ENCODE results near the gene NANOGP8. TPM values are rescaled to one million over a fixed set of nuclear protein-coding genes. Genes with fewer than 3 reads are reported as not detected.

Gene NANOGP8
- total RNA-seq, 4 donors from 2014 or later = 0.63 to 3.3 (median 0.71) TPM; not detected in 1

DNA sequence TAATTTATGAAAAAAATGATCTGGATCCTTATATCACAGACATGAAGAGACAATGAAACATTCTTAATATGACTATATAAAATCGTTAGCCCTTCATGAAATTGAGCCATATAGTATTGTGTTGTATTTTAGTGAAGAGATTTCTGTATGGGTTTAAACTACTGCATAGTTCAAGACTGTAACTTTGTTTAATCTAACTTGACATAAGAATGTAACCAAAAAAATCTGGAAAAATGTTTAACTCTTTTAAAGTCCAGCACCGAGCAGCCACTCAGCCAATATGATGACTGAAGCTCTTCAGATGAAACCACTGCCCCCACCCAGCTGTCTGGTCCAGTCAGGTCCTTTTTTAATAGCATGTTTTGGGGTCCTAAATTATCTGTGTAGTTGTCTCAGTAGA is 4.9 kb downstream of the NANOGP8 start:
- Histone ChIP-seq H3K36me3 (no peaks in the 10 kb centered on the region), H3K27me3 (no peaks in the 10 kb centered on the region), H3K4me3 (peak overlapping the region in 2 of 4 donors; percentile 16 to 23), H3K9me3 (no peaks in the 10 kb centered on the region), H3K4me1 (peaks cover 0 to 23% (median 21%) of the 10 kb centered on the region in 4 donors), H3K27ac (replicated peaks in 1 of 4) (peak overlapping the region in 1 of 4 donors; percentile 33)
- intact Hi-C loops (cut with DNase I) = no loop called here
- no peak for DNase-seq (ENCODE audit: extremely low spot score)
- WGBS = 29% methylated on average over 2 of the region's 2 CpGs
- no peak for TF ChIP-seq POLR2AphosphoS5 (IDR thresholded peaks at IDR 0.05)
- no peak for TF ChIP-seq EP300 (IDR thresholded peaks at IDR 0.05)
- no peak for TF ChIP-seq POLR2A (IDR thresholded peaks at IDR 0.05; ENCODE audit: low read depth)
- TF ChIP-seq CTCF (IDR thresholded peaks at IDR 0.05) = no peak

DNA sequence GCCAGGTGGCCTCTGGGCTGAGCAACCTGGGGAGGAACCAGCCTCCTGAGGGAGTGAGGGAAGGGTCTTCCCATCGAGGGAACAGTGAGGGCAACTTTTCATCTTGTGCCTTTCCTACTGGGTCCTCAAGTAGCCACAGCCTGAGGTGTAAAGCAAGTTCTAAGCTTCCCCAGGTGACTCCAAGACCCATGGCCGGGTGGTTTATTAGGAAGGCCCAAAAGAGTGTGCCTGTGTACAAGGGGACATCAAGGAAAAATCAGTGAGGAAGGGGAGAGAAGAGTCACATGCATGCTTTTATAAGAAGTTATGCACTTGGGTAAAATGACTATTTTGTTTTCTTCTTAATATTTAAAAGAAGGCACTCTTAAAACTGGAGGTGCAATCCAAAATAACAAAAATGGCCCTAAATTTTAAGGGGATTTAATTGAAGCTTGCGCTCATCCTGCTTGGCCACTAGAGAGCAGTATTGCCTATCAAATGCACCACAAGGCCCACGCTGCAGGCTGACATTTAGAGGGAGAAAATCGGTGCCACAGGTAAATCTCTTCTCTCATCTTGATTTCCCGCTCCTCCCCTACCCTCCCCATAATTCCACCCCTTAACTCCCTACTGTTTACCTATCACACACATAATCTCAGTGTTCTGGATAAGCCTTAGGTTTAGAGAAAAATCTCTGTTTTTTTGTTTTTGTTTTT is 6.7 kb downstream of the NANOGP8 start:
- no peaks in the 10 kb centered on the region for H3K9me3 ChIP-seq
- no peak overlapping the region for H3K4me3 ChIP-seq
- H3K27me3 ChIP-seq = no peaks in the 10 kb centered on the region
- 25% methylated on average over 6 of the region's 6 CpGs for WGBS
- no peak for DNase-seq (ENCODE audit: extremely low spot score)
- TF ChIP-seq POLR2AphosphoS5 (IDR thresholded peaks at IDR 0.05) = no peak
- TF ChIP-seq CTCF (IDR thresholded peaks at IDR 0.05) = peak; percentile 82 to 85 (median 84)
- TF ChIP-seq EP300 (IDR thresholded peaks at IDR 0.05) = no peak
- intact Hi-C loops (cut with DNase I) = loop anchor here (5.0 kb wide), 1 partner anchor 209 kb away; no protein-coding TSS in a partner anchor
- H3K27ac ChIP-seq (replicated peaks in 1 of 4) = no peak overlapping the region
- no peaks in the 10 kb centered on the region for H3K36me3 ChIP-seq
- H3K4me1 ChIP-seq = peaks cover 0 to 23% (median 21%) of the 10 kb centered on the region in 4 donors

DNA sequence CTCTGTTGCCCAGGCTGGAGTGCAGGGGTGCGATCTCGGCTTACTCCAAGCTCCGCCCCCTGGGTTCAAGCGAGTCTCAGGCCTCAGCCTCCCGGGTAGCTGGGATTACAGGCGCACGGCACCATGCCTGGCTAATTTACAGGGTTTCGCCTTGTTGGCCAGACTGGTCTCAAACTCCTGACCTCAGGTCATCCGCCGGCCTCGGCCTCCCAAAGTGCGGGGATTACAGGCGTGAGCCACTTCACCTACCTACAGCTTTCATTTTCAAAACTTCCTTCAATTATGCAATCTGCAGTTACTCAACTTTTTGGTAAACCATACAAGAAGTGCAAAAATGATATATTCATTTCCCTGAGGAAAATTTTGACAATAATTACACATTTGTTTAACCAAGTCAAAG is 14.0 kb downstream of the NANOGP8 start:
- 93% methylated on average over 13 of the region's 13 CpGs for WGBS
- intact Hi-C loops (cut with DNase I) = no loop called here
- TF ChIP-seq CTCF (IDR thresholded peaks at IDR 0.05) (no peak), POLR2A (IDR thresholded peaks at IDR 0.05; ENCODE audit: low read depth) (no peak), EP300 (IDR thresholded peaks at IDR 0.05) (no peak), POLR2AphosphoS5 (IDR thresholded peaks at IDR 0.05) (no peak)
- H3K36me3 ChIP-seq = no peaks in the 10 kb centered on the region
- no peak for DNase-seq (ENCODE audit: extremely low spot score)
- peaks cover 0 to 13% (median 0%) of the 10 kb centered on the region in 4 donors for H3K4me1 ChIP-seq
- no peaks in the 10 kb centered on the region for H3K9me3 ChIP-seq
- H3K27ac ChIP-seq (replicated peaks in 1 of 4) = no peak overlapping the region
- H3K27me3 ChIP-seq = no peaks in the 10 kb centered on the region
- H3K4me3 ChIP-seq = no peak overlapping the region

DNA sequence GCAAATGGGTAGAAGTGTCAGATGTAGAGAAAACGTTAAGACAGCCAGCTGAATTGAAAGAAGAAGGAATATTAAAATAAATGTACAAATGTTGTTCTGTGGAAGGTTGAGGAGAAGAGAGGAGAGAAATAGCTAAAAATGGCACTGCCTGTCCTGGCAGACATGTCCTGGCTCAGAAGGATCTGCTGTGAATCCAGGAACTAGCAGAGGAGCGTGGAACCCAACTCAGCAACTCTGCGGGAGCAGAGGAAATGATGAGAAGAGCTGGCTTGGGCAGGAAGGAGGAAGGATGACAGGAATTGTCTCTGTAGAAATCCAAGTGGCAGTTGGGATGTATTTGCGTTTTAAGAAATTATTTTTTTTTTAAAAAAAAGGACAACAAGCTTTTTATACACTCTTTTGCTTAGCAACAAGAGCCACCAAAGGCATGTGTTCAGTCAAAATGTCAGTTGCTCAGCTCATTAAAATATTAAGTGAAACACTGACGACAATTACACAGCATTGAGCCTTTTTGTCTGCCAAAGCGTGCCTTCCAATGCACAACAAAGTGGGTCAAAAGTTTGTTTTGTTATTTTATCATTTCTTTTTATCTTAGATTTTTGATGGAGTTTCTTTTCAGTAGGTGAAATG is 16.1 kb downstream of the NANOGP8 start:
- H3K27ac ChIP-seq (replicated peaks in 1 of 4) = no peak overlapping the region
- 68% methylated on average over 6 of the region's 6 CpGs for WGBS

More for the DNA sequence above, 16.1 kb downstream of the NANOGP8 start:
- DNase-seq (ENCODE audit: extremely low spot score) = no peak
- no peak overlapping the region for H3K4me3 ChIP-seq
- H3K36me3 ChIP-seq = no peaks in the 10 kb centered on the region
- TF ChIP-seq POLR2AphosphoS5 (IDR thresholded peaks at IDR 0.05) = no peak
- TF ChIP-seq POLR2A (IDR thresholded peaks at IDR 0.05; ENCODE audit: low read depth) = no peak
- TF ChIP-seq EP300 (IDR thresholded peaks at IDR 0.05) = no peak
- TF ChIP-seq CTCF (IDR thresholded peaks at IDR 0.05) = no peak
- peaks cover 0 to 13% (median 0%) of the 10 kb centered on the region in 4 donors for H3K4me1 ChIP-seq
- H3K27me3 ChIP-seq = no peaks in the 10 kb centered on the region
- intact Hi-C loops (cut with DNase I) = no loop called here
- H3K9me3 ChIP-seq = no peaks in the 10 kb centered on the region
